Measurements from ENCODE around the gene TMEM222.

The TMEM222 gene

DNA sequence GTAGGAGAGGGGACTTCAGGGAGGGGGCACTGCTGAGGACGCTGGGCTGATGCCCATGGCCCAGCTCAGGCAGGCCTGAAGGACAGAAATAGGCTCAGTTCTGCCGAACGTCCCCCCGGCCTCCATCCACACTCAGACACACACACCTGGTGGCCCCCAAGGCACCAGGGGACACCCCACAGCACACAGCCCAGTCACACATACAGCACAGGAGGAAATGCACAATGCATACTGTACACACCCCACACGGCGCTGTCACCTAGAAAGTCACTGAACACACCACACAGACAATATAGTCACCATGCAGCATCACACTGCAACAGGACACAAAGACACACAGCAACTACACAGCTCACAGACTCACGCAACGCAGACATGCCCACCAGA lies 20.4 kb downstream of the TMEM222 start:
- DNase-seq (ENCODE audit: low read depth) = no peak

DNA sequence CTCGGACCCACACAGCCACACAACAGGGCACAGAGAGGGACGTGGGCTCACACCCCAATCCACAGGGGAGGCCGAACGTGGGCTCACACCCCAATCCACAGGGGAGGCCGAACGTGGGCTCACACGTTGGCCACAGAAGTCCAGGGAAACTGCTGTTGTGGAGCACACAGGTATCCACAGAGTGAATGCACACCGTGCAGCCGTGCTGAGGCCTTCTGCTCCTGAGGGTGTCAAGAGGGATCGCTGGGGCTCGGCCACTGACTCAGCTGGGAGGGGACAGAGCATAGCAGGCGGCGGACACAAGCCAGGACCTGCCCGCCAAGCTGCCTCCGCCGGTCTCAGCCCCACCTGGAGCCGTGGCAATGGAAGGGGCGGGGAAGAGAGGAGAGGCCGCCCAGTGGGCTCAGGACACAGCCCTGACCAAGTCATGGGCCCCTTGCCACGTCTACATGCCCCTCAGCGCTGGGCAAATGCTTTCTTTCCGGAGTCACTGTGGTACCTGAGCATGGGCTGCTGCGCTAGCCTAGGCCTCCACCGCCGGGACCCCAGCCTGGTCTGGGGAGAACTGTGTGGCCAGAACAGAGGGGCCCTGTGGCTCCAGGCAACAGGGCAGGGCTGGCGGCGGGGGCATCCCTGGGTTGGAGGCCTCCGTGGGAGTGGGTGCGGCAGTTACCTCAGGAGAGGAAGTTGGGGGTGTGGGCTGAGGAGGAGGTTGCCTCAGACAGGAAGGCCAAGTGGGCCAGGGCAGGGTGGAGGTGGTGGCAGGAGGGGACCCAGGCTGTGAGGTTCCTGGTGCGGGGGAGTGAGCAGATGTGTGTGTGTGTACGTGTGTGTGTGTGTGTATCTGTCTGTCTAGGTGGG lies 21.0 kb downstream of the TMEM222 start:
- peak; percentile 81 for DNase-seq (ENCODE audit: low read depth)

DNA sequence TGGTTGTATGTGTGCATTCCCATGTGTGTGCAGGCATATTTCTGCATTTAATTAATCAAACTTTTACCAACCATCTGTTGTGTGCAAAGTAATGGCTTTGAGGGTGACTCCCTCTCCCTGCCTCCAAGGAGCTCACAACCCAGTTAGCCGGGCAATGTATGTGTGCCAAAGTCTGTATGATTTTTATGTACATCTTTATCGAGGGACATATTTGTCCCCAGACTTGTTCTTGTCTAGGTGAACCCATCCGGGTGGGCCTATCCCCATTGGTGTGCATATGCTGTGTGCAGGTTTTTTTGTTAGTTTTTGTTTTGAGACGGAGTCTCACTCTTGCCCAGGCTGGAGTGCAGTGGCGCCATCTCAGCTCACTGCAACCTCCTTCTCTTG lies 21.7 kb downstream of the TMEM222 start:
- DNase-seq (ENCODE audit: low read depth) = no peak

DNA sequence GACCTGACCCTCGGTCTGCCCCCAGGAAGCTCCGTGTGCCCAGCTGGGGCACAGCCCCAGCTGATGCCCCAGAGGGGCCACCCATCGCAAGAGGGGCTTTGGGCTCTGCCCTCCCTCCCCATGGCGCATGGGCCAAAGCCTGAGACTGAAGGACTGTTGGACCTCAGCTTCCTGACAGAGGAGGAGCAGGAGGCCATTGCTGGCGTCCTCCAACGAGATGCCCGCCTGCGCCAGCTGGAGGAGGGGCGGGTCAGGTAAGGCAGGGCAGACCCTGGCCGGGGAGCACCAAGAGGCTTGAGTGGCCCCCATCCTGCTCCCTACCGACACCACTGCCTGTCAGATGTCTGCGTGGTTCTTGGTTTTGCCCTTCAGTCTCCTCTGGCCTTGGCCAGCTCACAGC lies 23.3 kb downstream of the TMEM222 start:
- no peak for DNase-seq (ENCODE audit: low read depth)

- no peak for DNase-seq (ENCODE audit: low read depth)
Measured at GRCh38 chr1:27346357-27346756, 24.4 kb downstream of the TMEM222 start.

DNA sequence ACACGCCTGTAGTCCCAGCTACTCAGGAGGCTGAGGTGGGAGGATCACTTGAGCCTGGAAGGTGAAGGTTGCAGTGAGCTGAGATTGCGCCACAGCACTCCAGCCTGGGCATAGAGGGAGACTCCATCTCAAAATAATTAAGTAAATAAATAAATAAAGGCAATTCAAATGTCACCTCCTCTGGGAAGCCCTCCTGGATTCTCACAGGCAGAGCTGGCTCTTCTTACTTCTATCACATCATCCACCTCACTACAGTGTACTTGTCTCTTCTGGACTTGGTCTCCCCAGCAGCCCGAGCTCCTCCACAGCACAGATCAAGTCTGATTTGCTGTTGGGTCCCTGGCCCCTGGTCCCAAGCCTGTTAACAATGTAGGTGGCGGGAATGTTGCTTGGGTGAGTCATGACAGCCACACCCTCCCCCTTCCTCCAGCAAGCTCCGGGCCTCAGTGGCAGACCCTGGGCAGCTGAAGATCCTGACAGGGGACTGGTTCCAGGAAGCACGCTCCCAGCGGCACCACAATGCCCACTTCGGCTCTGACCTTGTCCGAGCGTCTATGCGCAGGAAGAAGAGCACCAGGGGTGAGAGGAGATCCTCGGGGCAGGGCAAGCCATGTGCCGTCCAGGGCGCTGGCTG lies 25.1 kb downstream of the TMEM222 start:
- no peak for DNase-seq (ENCODE audit: low read depth)

GRCh38 chr1:27348861-27349783 lies 27.2 kb downstream of the TMEM222 start:
- no peak for DNase-seq (ENCODE audit: low read depth)

DNA sequence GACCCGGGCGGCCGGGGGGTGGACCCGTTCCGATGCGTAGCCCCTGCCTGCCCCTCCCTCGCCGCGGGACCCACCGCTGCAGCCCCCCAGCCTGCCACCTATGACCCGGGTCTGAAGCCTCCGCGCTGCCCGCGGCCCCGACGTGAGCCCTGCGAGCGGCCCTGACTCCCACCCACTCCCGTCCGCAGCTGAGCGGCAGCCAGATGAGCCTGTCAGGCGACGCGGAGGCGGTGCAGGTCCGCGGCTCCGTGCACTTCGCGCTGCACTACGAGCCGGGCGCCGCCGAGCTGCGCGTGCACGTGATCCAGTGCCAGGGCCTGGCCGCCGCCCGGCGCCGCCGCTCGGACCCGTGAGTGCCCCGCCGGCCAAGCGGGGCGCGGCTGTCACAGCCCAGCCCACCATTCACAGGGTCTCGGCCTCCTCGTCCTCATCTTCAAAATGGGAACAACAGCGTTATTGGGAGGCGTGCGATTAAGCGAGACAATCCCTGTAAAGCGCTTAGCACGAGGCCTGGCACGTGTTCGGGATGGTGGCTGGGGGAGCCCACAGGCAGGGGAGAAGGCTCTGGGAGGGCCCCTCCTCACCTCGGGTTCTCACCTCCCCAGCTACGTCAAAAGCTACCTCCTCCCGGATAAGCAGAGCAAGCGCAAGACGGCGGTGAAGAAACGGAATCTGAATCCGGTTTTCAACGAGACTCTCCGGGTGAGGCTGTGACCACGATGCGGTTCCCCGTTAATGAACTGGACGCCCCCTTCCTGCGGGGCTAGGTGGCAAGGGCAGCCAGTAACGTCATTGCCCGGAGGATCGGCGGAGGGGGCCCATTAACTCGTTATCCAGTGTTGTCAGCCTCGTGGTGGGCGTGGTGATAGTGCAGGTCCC lies 28.1 kb downstream of the TMEM222 start:
- no peak for DNase-seq (ENCODE audit: low read depth)

- no peak for DNase-seq (ENCODE audit: low read depth)
Measured at GRCh38 chr1:27350663-27351540, 28.9 kb downstream of the TMEM222 start.

DNA sequence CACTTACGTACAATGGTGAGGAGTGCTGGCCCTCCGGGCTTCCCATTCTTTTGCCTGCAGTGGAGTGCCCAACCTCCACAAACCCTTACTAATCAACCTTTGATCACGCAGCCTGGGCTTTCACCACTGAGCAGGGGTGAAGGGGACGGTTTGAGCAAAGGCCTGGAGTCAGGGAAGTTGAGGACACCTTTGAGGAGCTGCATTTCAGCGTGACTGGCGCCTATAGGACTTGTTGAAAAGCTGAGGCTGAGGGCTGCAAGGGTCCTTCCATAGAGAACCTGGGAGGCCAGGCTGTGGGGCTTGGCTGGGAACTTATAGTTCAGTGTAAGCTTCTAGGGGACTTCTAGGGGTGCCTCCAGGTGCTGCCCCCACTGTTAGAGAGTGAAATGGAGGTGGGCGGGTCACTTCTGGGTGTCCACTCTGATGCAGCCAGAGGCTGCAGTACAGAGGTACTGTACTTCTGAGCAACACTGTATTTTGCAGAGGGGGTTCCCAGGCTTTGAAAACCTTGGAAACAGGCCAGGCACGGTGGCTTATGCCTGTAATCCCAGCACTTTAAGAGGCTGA lies 29.7 kb downstream of the TMEM222 start:
- no peak for DNase-seq (ENCODE audit: low read depth)

- no peak for DNase-seq (ENCODE audit: low read depth)
Measured at GRCh38 chr1:27353166-27353565, 31.2 kb downstream of the TMEM222 start.

DNA sequence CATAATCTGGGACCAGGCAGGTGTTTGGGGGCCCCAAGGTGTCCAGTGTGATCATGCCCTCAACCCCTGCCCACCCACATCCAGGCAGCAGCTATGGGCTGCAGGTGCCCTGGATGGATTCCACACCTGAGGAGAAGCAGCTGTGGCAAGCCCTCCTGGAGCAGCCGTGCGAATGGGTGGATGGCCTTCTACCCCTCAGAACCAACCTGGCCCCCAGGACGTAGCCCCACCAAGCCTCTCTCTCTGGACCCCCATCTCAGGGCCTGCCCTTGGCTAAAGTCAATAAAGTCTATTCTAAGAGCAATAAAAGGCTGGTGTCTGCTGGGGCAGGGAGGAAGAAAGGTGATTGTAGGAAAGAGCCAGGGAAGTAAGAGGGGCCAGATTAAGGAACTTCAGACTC lies 31.7 kb downstream of the TMEM222 start:
- no peak for DNase-seq (ENCODE audit: low read depth)

DNA sequence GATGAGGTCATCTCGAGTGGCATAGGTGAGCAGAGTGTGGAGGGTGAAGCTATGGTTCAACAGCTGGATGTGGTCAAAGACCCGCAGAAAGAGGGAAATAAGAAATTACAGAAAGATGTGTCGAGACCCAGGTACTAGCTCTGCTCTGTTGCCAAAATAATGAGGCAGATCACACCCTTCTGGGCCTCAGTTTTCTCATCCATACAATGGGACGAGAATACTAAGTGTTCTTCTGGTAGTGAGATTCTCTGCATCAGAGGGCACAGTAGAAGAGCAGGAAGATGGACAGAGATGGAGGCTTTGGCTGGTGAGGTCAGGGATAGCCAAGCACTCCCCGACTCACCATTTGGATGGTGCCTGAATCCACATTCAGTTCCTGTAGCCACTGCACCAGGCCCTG lies 33.7 kb downstream of the TMEM222 start:
- no peak for DNase-seq (ENCODE audit: low read depth)

- DNase-seq (ENCODE audit: low read depth) = no peak
Measured at GRCh38 chr1:27356277-27356618, 34.3 kb downstream of the TMEM222 start.

DNA sequence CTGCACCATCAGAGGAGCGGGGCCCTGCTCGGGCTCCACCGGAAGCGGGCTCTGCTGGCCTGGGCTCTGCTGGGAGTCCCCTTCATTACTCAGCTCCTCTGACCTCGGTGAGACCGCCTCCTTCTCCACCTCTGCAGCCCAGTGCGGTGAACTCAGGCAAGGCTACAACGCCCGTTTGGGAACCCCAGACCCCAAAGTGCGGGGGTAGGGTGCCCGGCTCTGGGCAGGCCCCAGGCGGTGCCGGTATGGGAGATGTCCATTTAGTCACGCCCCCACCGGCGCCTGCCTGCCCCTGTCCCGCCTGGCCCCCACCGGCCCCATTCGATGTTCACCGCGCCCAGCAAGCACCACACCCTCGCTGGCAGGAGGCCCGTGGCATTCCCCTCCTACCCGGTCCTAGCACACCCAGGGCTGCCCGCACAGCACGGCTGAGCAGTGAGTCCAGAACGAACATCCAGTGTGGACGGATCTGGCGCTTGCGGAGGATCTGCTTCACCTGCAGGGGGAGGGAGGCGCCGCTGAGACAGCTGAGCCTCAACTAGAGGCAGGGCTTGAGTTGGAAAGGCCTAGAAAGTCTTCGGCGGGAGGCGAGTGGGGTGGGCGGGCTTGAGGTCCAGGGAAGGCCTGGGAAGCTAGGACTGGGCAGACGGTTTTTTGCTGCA lies 34.8 kb downstream of the TMEM222 start:
- DNase-seq (ENCODE audit: low read depth) = no peak

GRCh38 chr1:27357281-27358037 lies 35.5 kb downstream of the TMEM222 start:
- DNase-seq (ENCODE audit: low read depth) = peak; percentile 72

DNA sequence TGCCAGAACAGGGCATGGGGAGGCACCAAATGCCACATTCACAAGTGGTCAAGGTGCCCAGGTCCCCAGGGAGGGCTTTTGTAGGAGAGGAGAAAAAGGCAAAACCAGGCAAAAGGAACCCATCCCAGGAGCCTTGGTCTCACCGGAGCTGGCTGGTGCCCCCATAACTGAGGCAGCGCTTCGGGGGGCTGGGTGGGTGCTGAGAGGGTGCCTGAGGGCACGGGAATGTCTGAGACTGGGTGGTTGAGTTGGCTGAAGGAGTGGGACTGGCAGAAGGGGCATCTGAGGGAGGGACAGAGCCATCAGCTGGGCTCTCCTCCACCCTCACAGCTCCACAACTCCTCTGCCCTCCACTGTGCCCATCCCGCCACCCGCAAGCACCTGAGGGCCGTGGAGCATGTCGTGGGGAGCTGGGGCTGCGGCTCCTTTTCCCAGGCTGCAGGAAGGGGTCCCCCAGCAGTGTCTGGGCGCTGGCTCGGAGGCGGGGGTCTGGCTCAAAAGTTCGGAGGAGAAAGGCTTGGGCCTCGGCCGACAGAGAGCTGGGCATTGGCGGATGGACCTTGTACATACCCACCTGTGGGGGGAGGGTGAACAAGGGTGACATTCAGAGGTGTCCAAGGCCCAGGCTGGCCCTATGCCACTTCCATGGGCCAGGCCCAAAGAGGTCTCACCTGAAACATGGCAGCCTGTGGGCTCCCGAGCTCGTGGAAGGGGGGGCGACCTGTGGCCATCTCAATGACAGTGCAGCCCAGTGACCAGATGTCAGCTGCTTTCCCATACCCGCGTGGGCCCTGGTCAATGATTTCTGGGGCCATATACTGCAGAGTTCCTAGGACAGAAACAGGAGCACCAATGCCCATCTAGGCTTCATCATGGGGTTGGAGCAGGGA lies 36.3 kb downstream of the TMEM222 start:
- DNase-seq (ENCODE audit: low read depth) = no peak

DNA sequence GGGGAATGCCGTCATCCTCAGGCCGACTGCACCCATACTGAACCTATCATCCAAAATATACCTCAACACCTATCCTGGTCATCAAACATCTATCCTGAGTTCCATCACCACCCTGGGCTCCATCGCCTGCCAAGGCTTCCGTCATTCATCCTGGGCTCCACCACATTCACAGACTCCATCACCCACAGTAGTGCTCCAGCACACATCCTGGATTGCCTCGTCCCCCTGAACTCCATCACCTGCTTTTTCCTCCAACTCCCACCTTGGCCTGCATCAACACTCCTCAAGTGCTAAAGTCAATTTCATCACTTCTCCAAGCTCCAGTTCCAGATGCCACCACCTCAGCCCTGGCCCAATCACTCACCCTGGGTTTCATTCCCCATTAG lies 37.0 kb downstream of the TMEM222 start:
- DNase-seq (ENCODE audit: low read depth) = no peak
